Measurements from ENCODE around the gene TMCO4.
A peak's percentile ranks its signal among the peaks of the same experiment; 100 is the strongest.

TMCO4 gene

DNA sequence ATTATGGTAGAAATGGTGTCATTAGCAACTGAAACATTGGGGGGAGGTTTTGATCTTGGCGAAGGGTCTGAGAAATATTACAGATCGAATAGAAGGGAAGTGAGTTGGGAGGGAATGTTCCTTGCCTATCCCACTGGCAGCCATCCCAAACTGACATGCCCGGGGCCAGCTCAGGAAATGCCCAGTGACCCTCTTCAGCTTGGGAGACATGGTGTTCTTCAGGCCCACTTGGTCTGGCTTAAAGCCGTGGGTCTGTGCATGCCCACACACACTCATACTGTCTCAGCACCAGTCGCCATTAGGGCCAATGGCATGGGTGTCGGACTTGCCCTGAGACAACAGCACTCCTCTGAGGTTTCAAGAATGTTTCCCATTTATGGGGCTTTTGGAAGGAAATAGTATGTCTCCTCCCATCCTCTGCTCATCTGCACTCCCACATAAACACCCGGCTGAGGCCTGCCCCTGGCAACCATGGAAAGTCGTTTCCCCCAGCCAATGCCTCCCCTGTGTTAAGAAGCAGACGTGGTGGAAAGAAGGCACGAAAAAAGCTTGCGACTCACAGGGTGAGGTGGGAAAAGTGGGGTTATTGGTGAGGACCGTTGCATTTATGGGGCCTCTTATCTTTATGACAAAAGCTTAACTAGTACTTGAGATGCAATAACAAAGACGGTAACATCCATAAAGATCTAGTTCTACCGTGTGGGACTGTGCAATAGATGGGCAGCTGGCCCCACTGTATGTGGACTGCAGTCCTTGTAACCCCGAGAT lies 13.3 kb upstream of the TMCO4 start:
- DNase-seq: no peak

DNA sequence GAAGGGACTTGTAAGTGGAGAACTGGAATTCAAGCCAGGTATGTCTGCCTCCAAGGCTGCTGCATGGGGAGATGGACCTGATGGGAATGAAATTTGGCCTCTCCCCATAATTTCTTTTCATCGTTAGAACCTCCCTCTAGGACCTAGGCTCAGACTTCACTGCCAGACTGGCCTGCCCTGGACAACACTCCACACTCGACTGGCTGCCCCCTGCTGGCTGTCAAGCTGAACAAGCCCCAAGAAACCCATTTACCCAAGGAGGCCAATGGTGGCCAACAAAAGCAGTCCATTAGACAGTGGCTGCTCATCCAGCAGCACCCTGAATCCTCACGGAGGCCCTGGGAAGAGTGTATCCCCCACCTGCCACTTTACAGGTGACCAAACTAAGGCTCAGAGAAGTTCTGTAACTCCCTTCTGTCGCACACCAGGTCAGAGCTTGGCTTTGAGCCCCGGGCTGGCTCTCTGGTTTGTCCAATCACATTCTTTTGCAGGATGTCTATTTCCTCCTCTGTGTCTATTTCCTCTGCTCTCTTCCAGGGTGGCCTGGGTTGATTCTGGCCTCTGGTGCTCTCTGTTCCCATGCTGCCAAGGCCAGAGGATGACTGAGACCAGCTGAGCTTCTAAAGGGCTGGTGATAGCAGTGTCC lies 11.6 kb upstream of the TMCO4 start:
- peak; percentile 33 for DNase-seq

DNA sequence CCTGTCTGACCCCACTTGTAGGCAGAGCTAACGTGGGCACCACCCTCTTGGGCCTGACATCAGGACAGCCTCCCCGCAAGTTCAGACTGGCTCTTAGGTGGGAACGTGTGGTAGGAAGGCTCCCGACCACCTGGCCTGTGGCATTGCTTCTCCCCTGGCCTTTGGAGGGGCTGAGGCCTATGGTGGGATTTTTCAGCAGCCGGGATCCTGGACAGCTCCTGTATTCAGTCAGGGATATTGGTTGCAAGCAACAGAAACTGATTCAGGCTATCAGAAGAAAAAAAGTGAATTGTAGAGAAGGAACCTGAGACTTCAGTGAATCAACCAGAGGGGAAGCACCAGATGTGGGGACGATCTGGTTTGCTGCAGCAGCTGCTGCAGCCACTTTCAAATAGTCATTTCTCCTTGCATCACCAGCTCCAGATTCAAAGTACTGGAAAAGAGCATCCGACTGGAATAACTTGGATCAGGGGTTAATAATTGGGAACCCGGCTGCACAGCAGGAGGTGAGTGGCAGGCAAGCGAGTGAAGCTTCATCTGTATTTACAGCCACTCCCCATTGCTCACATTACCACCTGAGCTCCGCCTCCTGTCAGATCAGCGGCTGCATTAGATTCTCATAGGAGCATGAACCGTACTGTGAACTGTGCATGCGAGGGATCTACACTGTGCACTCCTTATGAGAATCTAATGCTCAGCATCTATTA lies 9.5 kb upstream of the TMCO4 start:
- no peak for DNase-seq

DNA sequence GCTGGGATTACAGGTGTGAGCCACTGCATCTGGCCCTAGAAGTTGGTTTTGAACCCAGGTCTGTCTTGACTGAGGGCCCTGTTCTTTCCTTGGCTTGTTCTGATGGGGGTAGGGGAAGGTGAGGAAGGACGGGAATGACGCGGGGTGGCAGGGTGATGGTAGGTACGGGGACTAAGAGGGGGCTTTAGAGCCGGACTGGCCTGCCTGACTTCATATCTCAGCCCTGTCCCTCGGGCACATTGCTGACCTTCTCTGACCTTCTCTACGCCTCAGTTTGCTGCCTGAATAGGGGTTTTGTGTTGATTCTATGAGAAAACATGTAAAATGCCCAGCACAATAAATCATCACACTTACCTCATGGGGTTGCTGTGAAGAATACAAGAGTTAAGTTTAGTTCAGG lies 8.6 kb upstream of the TMCO4 start:
- no peak for DNase-seq

DNA sequence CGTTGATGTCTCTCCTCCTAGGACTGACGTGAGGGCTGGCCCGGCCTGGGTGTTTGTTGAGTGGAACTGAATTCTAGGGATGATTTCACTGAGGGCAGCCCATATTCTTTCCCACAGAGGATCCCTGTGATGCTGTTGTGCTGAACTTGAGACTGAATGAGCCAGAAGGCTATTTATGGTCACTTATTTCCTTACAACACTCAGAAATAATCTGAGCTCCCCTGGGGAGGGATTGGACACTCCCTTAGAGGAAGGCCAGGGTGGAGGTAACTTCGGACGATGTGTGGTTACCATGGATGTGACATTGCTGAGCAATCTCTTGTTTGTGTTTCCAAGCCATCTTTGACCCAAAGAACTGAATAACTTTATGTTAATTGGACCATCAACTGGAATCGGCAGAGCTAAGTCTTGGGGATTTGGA lies 5.1 kb upstream of the TMCO4 start:
- no peak for DNase-seq

DNA sequence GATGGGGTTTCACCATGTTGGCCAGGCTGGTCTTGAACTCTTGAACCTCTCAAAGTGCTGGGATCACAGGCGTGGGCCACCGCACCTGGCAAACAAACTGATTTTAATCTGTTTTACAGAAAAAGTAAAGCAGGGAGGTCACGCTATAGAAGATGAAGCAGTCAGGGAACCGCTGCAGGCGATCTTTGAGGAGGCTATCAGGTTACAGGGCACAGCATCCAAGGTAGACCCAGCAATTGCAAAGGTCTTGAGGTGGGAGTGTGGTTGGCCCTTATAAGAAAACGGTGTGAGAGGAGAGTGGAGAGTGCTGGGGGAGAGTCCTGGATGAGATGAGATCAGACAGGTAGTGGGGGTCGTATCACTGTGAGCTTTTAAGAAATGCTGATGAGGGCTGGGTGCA lies 2.6 kb upstream of the TMCO4 start:
- DNase-seq: no peak

DNA sequence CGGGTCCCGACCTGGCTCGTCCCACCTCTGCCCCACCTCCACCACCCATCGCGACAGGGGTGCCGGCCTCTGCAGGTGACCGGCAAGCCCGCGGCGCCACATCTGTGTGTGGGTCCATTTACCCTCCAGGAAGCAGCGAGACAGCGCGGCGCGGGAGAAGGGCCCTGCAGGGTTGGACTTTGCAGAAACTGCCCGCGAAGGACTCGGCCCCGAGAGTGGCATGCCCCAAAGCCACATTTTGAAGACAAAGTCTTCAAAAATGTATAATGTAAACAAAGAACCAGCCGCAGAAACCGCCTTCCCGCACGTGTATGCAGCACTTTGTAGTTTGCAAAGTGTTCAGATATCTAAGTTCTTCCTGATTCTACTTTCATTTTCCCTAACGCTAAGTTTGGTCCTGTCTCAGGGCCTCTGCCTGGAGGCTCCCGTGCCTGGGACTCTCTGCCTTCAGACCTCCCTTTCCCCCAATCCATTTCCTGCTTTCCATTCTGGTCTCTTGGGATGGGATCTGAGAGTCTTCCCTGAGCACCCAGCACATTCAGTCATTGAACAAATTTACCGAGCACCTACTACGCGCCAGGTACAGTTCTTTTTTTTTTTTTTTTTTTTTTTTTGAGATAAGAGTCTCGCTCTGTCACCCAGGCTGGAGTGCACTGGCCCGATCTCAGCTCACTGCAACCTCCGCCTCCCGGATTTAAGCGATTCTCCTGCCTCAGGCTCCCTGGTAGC lies 524 bp upstream of the TMCO4 start:
- peak; percentile 89 for DNase-seq

DNA sequence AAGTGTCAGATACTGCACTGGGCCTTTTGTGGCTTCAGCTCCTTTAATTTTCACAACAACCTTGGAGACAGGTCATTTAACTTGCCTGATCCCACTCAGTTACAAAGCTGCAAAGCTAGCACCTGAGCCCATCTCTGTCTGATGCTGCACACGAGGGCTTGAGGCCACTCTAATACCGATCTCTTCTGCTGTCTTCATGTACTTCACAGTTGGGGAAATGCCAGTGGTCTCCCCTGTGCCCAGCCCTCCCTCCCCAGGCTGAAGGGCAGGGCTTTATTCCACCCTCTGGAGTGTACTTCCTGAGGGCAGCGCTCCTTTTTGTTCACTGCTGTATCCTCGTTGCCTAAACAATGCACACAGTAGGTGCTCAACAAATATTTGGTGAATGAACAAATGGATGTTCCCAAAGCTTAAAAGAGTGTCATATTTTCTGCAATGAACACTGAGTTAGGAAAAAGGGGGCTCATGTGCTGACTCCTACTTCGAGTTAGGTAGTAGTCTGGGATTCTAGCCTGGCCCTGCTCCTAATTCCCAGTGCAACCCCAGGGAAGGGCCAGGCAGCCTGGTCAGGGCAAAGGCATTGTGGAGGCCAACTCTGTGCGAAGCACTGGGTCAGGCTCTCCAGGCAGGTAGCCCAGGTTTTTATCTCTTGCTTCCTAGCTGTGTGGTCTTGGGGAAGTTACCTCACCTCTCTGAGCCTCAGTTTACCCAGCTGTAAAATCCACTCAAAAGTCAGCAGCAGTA lies 1.1 kb downstream of the TMCO4 start:
- DNase-seq: no peak

DNA sequence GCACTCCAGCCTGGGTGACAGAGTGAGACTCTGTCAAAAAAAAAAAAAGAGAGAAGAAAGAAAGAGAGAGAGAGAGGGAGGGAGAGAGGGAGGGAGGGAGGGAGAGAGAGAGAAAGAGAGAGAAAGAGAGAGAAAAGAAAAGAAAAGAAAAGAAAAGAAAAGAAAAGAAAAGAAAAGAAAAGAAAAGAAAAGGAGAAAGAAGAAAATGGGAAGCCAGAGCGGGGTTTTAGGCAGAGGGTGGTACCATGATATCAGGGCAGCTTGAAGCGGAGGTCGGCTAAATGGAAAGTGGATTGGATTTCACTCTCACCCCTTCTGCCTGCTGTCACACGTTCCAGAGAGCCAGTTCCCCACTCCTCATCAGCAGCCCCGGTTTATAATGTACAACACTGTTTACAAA lies 1.9 kb downstream of the TMCO4 start:
- DNase-seq: no peak

DNA sequence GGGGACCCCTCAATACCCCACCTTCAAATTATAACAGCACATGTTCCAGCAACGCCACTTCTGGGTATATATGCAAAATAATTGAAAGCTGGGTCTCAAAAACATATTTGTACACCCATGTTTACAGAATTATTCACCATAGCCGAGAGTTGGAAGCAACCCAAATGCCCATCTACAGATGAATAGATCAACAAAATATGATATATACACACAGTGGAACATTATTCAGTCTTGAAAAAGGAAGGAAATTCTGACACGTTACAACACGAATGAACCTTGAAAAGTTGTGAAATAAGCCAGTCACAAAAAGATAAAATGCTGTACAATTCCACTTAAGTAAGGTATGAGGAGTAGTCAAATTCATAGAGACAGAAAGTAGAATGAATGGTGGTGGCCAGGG lies 5.1 kb downstream of the TMCO4 start:
- no peak for DNase-seq

DNA sequence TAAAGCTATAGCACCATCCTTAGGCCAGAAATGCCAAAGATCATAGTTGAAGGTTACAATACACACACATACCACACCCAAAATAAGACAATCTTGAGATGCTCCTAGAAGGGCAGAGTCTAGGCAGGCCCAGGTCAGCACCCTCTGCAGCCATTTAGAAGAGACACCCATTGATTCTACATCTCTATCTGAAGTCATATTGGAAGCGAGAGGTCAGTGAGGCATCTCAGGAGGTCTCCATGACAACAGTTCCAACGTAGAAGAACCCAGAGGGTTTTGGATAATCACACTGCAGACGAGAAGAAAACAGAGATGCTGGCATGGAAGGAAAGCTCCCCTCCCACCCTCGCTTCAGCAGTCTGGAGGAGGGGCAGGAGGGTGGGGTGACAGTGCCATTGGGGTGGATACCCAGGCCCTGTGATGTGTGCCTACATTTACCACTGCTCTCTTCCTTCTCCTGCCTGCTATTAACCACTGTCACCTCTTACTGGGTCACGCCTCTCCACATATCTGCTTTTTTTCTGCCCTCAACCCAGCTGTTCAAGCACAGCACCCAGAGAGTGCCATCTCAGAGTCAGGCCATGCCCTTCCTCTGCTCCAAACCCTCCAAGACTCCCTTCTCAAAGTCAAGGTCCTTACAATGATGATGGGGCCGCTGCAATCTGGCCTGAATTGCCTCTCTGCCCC lies 6.2 kb downstream of the TMCO4 start:
- no peak for DNase-seq

DNA sequence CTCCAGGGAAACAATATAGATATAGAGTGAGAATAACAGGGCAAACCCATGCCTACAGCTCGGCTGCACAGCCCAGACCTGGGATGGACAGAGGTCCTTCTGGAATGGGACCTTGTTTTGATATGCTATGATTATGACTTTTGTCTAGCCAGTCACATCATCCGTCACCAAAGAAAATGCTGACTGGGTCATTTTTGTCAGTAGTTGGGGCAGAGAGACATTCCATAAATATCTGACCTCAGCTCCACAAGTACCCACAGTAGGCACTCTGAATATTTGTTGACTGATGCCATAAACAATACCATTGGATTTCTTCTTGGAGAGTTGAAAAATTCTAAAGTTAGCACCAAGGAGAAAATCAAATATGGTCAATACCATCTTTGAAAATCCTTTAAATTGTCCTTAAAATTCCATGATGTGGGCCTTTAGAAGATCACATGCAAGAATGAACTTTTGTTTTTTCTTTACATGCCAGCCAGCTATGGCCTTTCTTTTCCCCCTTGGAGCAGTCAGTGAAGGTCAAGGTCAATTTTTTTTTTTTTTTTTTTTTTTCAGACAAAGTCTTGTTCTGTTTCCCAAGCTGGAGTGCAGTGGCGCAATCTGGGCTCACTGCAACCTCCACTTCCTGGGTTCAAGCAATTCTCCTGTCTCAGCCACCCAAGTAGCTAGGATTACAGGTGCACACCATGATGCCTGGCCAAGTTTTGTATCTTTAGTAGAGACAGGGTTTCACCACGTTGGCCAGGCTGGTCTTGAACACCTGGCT lies 7.3 kb downstream of the TMCO4 start:
- no peak for DNase-seq

DNA sequence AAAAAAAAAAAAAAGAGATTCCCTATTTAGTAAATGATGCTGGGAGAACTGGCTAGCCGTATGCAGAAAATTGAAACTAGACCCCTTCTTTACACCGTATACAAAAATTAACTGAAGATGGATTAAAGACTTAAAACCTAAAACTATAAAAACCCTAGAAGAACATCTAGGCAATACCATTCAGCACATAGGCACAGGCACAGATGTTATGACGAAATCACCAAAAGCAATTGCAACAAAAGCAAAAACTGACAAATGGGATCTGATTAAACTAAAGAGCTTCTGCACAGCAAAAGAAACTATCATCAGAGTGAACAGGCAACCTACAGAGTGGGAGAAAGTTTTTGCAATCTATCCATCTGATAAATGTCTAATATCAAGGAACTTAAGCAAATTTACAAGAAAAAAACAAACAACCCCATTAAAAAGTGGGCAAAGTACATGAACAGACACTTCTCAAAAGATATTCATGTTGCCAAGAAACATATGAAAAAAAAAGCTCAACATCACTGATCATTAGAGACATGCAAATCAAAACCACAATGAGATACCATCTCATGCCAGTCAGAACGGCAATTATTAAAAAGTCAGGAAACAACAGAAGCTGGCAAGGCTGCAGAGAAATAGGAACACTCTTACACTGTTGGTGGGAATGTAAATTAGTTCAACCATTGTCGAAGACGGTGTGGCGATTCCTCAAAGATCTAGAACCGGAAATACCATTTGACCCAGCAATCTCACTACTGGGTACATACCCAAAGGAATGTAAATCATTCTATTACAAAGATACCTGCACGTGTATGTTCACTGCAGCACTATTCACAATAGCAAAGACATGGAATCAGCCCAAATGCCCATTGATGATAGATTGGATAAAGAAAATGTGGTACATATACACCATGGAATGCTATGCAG lies 9.4 kb downstream of the TMCO4 start:
- peak; percentile 42 for DNase-seq

DNA sequence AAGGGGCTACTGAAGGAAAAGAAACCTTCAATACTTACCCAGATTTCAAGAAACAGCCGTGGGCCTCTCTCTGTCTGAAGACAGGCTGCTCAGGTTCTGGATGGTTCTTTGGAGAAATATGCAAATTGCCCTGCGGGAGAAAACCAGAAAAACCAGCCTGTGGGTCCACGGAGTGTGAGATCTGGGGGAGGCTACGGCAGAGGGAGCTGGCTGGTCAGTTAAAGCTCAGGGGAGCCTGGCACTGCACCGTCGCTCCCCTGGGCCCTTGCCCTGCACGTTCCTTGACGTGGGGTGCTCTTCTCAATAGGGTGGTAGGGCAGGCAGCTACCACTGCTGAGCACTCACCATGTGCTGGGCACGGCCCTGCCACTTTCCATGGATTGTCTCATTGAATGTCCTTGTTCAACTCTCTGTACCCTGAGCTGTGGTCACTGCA lies 12.7 kb downstream of the TMCO4 start:
- DNase-seq: no peak

DNA sequence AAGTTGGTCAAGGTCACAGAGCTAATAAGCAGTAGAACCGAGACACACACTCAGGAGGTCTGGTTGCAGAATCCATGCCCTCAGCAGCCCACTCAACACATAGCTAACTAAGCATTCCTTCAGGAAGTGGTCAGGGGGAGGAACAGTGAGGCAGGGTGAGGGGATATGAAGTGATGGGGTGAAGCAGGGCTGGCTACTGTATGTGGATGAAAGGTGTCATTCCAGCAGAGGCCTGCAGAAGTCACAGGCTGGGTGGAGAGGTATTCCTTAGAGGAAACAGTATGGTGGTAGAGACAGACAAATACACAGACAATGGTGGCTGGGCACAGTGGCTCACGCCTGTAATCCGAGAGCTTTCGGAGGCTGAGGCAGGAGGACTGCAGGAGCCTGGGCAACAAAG lies 14.1 kb downstream of the TMCO4 start:
- DNase-seq: no peak

DNA sequence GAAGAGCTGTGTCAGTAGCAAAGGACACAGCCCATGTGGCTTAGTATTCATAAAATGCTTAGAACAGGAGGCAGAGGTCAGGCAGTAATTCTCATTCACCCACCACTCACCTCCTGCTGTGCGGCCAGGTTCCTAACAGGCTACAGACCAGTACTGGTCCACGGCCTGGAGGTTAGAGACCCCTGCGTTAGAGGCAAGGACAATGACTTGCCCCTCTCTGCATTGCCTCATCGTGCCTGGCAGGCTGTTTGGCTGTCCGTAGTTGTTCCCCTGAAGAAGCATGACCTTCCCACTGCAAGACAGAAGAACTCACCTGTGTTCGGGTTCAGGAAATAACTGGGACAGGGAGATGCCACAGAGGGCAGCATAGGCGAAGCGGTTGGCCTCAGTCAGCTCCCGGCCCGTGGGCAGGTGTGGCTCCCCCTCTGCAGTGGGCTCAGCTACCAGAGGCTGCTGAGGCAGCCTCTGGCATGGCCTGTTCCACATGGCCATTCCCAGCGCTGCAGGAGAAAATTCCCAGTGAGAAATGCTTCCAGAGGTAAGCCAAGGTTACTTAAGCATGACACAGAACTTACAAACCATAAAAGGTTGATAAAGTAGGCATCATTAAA lies 19.3 kb downstream of the TMCO4 start:
- no peak for DNase-seq

DNA sequence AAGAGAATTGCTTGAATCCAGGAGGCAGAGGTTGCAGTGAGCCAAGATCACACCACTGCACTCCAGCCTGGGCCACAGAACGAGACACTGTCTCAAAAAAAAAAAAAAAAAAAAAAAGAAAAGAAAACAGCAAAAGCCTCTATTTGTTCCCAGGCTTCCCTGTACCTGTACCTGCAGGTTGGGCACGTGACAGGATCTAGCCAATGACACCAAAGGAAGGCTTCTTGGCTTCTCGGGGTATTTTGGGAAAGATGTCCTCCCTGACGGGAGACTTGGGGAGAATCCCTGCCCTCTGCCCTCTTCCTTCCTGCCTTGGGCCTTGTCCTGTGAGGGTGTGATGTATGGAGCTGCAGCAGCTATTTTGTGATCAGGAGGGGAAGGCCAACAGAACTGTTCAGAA lies 22.8 kb downstream of the TMCO4 start:
- no peak for DNase-seq

DNA sequence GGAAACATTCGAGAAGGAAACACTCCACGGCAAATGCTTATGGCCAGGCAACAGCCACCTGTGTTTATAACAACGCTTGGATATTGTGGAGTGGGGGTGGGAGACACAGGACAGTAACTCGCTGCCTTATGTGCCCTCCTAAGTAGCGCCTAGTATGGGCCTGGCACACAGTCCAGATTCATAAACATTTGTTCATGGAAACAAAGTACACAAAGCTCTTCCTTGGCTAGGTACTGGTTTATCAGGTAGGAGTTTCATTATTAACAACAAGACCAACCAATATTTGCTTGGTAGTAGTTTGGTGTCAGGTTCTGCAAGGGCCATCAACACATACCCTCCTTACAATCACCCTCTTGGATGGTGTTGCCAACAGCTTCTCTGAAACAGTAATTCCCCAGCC lies 23.4 kb downstream of the TMCO4 start:
- no peak for DNase-seq

DNA sequence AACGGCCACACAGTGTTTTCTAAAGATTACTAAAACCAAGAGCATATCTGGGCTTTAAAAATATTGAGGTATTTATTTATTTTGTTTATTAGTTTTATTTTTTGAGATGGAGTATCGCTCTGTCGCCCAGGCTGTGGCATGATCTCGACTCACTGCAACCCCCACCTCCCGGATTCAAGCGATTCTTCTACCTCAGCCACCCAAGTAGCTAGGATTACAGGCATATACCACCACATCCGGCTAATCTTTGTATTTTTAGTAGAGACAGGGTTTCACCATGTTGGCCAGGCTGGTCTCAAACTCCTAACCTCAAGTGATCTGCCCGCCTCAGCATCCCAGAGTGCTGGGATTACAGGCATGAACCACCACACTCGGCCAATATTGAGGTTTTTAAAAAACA lies 23.9 kb downstream of the TMCO4 start:
- DNase-seq: no peak

DNA sequence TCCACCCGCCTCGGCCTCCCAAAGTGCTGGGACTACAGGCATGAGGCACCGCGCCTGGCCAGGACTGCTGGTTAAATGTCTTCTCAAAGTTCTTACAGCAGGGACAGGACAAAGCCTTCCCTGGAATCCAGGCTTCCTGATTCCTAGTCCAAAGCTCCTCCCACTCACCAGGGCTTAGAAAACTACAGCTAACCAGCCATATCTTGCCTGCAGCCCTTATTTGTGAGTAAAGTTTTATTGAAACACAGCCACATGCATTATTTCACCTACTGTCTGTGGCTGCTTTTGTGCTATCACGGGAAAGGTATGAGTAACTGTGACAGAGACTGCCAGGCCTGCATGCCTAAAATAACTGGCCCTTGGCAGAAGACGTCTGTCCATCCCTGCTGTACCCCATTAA lies 24.4 kb downstream of the TMCO4 start:
- DNase-seq: no peak
